HEK293 (cell line): ENCODE measurements around the gene CDC37.
A peak's percentile ranks its signal among the peaks of the same experiment; 100 is the strongest.

Experiments used
- GLIS2 ChIP-seq: fragments of 450-650 bp; formaldehyde crosslinking; IDR thresholded peaks from 2 replicates; pipeline ENCODE4 v1.5.1; 2016; ENCODE audit warnings: missing biosample characterization, missing genetic modification characterization
- HOXD13 ChIP-seq: sonication (generic); formaldehyde crosslinking; IDR thresholded peaks from 2 replicates; pipeline ENCODE4 v1.8.0; 2022; ENCODE audit warnings: missing genetic modification reagents, borderline replicate concordance
- KLF16 ChIP-seq: fragments of 450-650 bp; formaldehyde crosslinking; IDR thresholded peaks from 2 replicates; pipeline ENCODE4 v1.5.1; 2017; ENCODE audit warnings: missing biosample characterization, missing genetic modification characterization
- KLF7 ChIP-seq: fragments of 450-650 bp; formaldehyde crosslinking; IDR thresholded peaks from 2 replicates; pipeline ENCODE4 v1.5.1; 2016; ENCODE audit warnings: missing biosample characterization, missing genetic modification characterization, borderline replicate concordance
- SCRT1 ChIP-seq: fragments of 450-650 bp; formaldehyde crosslinking; IDR thresholded peaks from 2 replicates; pipeline ENCODE4 v1.5.1; 2016; ENCODE audit warnings: missing biosample characterization, missing genetic modification characterization, borderline replicate concordance
- ZBTB10 ChIP-seq: fragments of 450-650 bp; formaldehyde crosslinking; IDR thresholded peaks from 2 replicates; pipeline ENCODE4 v1.5.1; 2016; ENCODE audit warnings: missing biosample characterization, missing genetic modification characterization
- ZBTB20 ChIP-seq: fragments of 450-650 bp; formaldehyde crosslinking; IDR thresholded peaks from 2 replicates; pipeline ENCODE4 v1.5.1; 2016; ENCODE audit warnings: missing biosample characterization, missing genetic modification characterization
- ZIC2 ChIP-seq: fragments of 450-650 bp; formaldehyde crosslinking; IDR thresholded peaks from 2 replicates; pipeline ENCODE4 v1.5.1; 2016; ENCODE audit warnings: missing biosample characterization, missing genetic modification characterization
- ZNF138 ChIP-seq: fragments of 450-650 bp; formaldehyde crosslinking; IDR thresholded peaks from 2 replicates; pipeline ENCODE4 v1.5.1; 2016; ENCODE audit warnings: missing biosample characterization, missing genetic modification characterization, borderline replicate concordance
- ZNF274 ChIP-seq, 2 experiments: fragments of 200-500 bp in 1 of 2; fragments of 450-650 bp in 1 of 2; sonication (Bioruptor generic) in 1 of 2; formaldehyde crosslinking in 1 of 2; IDR thresholded peaks; 2 replicates each; pipeline versions ENCODE4 v1.5.1 to v1.6.1; 2014 to 2016; ENCODE audit warnings: borderline replicate concordance in 1 of 2, inconsistent platforms in 1 of 2, low read length in 1 of 2, missing biosample characterization in 1 of 2, missing genetic modification characterization in 1 of 2
- ZNF341 ChIP-seq: fragments of 450-650 bp; formaldehyde crosslinking; IDR thresholded peaks from 2 replicates; pipeline ENCODE4; 2016; ENCODE audit warnings: low read depth, missing biosample characterization, missing genetic modification characterization
- ZNF354C ChIP-seq: fragments of 450-650 bp; formaldehyde crosslinking; IDR thresholded peaks from 2 replicates; pipeline ENCODE4 v1.5.1; 2016; ENCODE audit warnings: missing biosample characterization, missing genetic modification characterization, low read depth, borderline replicate concordance
- ZNF433 ChIP-seq: fragments of 450-650 bp; formaldehyde crosslinking; IDR thresholded peaks from 2 replicates; pipeline ENCODE4 v1.5.1; 2016; ENCODE audit warnings: missing biosample characterization, missing genetic modification characterization, low read depth
- ZNF514 ChIP-seq: fragments of 450-650 bp; formaldehyde crosslinking; IDR thresholded peaks from 2 replicates; pipeline ENCODE4 v1.5.1; 2016; ENCODE audit warnings: missing biosample characterization, missing genetic modification characterization
- ZNF529 ChIP-seq: fragments of 450-650 bp; formaldehyde crosslinking; IDR thresholded peaks from 2 replicates; pipeline ENCODE4 v1.5.1; 2017; ENCODE audit warnings: missing genetic modification characterization, missing biosample characterization; ENCODE audit not compliant: insufficient replicate concordance
- ZNF548 ChIP-seq: fragments of 450-650 bp; formaldehyde crosslinking; IDR thresholded peaks from 2 replicates; pipeline ENCODE4 v1.5.1; 2016; ENCODE audit warnings: missing biosample characterization, missing genetic modification characterization
- ZNF558 ChIP-seq: fragments of 450-650 bp; formaldehyde crosslinking; IDR thresholded peaks from 2 replicates; pipeline ENCODE4 v1.5.1; 2016; ENCODE audit warnings: missing biosample characterization, missing genetic modification characterization
- ZNF639 ChIP-seq: fragments of 450-650 bp; formaldehyde crosslinking; IDR thresholded peaks from 2 replicates; pipeline ENCODE4 v1.5.1; 2016; ENCODE audit warnings: missing biosample characterization, missing genetic modification characterization
- ZNF747 ChIP-seq: fragments of 450-650 bp; formaldehyde crosslinking; IDR thresholded peaks from 2 replicates; pipeline ENCODE4 v1.5.1; 2016; ENCODE audit warnings: missing biosample characterization, missing genetic modification characterization
- ZNF792 ChIP-seq: fragments of 450-650 bp; formaldehyde crosslinking; IDR thresholded peaks from 2 replicates; pipeline ENCODE4 v1.5.1; 2016; ENCODE audit warnings: missing biosample characterization, missing genetic modification characterization
- ZSCAN16 ChIP-seq: fragments of 450-650 bp; formaldehyde crosslinking; IDR thresholded peaks from 2 replicates; pipeline ENCODE4 v1.5.1; 2016; ENCODE audit warnings: missing biosample characterization, missing genetic modification characterization
- ZSCAN23 ChIP-seq: fragments of 450-650 bp; formaldehyde crosslinking; IDR thresholded peaks from 2 replicates; pipeline ENCODE4 v1.5.1; 2016; ENCODE audit warnings: missing biosample characterization, missing genetic modification characterization
- TF ChIP-seq, protein P1 (sequence below): fragments of 450-650 bp; formaldehyde crosslinking; IDR thresholded peaks from 2 replicates; pipeline ENCODE4 v1.5.1; 2016; ENCODE audit warnings: missing biosample characterization, missing genetic modification characterization
- TF ChIP-seq, protein P2 (sequence below): fragments of 450-650 bp; formaldehyde crosslinking; IDR thresholded peaks from 2 replicates; pipeline ENCODE4 v1.5.1; 2016; ENCODE audit warnings: missing biosample characterization, missing genetic modification characterization
- TF ChIP-seq, protein P3 (sequence below): fragments of 450-650 bp; formaldehyde crosslinking; conservative IDR thresholded peaks from 2 replicates; pipeline ENCODE4 v1.5.1; 2016; ENCODE audit warnings: low read depth, missing biosample characterization, missing genetic modification characterization
- TF ChIP-seq, protein P4 (sequence below): fragments of 450-650 bp; formaldehyde crosslinking; IDR thresholded peaks from 2 replicates; pipeline ENCODE4 v1.5.1; 2016; ENCODE audit warnings: missing biosample characterization, missing genetic modification characterization

CDC37 gene

DNA sequence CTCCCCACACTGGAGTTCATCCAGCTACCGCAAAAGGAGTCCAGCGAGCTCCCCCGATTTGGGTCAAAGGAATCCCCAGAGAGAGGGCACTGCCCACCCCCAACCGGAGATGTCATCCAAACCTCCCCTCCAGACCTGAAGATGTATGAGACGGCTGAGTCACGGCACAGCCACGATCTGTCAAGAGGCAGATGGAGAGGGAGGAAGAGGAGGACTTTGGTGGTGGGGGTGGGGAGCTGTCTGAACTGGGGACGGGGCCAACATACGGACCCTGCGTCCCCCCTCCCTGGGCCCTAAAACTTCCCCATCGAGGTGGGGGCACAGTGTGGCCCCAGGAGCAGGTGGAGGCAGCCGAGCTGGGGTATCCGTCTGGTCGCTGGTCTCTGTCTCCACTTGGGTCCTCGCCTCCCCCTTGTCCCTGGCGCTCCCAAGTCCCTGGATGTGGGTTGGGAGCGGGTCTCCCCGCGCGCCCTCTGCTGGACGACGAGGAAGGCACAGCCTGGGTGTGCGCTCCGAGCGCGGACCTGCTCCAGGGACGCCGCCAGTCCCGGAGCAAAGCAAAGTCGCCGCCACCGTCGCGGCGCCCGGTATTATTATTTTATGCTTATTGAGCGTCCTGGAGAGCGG is 20.8 kb upstream of the CDC37 start (continued):
- TF ChIP-seq, protein P1, sequence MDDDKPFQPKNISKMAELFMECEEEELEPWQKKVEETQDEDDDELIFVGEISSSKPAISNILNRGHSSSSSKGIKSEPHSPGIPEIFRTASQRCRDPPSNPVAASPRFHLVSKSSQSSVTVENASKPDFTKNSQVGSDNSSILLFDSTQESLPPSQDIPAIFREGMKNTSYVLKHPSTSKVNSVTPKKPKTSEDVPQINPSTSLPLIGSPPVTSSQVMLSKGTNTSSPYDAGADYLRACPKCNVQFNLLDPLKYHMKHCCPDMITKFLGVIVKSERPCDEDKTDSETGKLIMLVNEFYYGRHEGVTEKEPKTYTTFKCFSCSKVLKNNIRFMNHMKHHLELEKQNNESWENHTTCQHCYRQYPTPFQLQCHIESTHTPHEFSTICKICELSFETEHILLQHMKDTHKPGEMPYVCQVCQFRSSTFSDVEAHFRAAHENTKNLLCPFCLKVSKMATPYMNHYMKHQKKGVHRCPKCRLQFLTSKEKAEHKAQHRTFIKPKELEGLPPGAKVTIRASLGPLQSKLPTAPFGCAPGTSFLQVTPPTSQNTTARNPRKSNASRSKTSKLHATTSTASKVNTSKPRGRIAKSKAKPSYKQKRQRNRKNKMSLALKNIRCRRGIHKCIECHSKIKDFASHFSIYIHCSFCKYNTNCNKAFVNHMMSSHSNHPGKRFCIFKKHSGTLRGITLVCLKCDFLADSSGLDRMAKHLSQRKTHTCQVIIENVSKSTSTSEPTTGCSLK: no peak
- TF ChIP-seq ZBTB20 (tag by site-specific recombination) (no peak), KLF16 (tag by site-specific recombination) (peak; percentile 36; the same call in 1 of the 2 replicates), ZSCAN23 (0 out of 2 replicates have a peak, but pooled peaks have one; percentile 62), ZNF274 (IDR thresholded peaks at IDR 0.05; ENCODE audit: low read length) (no peak), ZNF274 (tag by site-specific recombination; IDR thresholded peaks at IDR 0.05; ENCODE audit: borderline replicate concordance) (no peak), SCRT1 (tag by site-specific recombination) (no peak), ZBTB10 (tag by site-specific recombination) (peak; percentile 94), HOXD13 (CRISPR knock-in tag) (no peak), ZNF548 (tag by site-specific recombination) (no peak), ZNF138 (tag by site-specific recombination) (0 out of 2 replicates have a peak, but pooled peaks have one; percentile 5), ZNF792 (tag by site-specific recombination) (no peak), ZNF558 (tag by site-specific recombination) (no peak), ZNF354C (no peak), ZSCAN16 (tag by site-specific recombination) (no peak), ZNF529 (tag by site-specific recombination) (no peak), ZIC2 (tag by site-specific recombination) (no peak), GLIS2 (0 out of 2 replicates have a peak, but pooled peaks have one; percentile 25), ZNF514 (tag by site-specific recombination) (no peak), ZNF341 (tag by site-specific recombination) (peak; percentile 63), ZNF433 (tag by site-specific recombination) (no peak), ZNF639 (tag by site-specific recombination) (0 out of 2 replicates have a peak, but pooled peaks have one; percentile 41), ZNF747 (tag by site-specific recombination) (no peak), KLF7 (no peak)
- TF ChIP-seq, protein P2, sequence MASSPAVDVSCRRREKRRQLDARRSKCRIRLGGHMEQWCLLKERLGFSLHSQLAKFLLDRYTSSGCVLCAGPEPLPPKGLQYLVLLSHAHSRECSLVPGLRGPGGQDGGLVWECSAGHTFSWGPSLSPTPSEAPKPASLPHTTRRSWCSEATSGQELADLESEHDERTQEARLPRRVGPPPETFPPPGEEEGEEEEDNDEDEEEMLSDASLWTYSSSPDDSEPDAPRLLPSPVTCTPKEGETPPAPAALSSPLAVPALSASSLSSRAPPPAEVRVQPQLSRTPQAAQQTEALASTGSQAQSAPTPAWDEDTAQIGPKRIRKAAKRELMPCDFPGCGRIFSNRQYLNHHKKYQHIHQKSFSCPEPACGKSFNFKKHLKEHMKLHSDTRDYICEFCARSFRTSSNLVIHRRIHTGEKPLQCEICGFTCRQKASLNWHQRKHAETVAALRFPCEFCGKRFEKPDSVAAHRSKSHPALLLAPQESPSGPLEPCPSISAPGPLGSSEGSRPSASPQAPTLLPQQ: peak; percentile 75
- TF ChIP-seq, protein P3, sequence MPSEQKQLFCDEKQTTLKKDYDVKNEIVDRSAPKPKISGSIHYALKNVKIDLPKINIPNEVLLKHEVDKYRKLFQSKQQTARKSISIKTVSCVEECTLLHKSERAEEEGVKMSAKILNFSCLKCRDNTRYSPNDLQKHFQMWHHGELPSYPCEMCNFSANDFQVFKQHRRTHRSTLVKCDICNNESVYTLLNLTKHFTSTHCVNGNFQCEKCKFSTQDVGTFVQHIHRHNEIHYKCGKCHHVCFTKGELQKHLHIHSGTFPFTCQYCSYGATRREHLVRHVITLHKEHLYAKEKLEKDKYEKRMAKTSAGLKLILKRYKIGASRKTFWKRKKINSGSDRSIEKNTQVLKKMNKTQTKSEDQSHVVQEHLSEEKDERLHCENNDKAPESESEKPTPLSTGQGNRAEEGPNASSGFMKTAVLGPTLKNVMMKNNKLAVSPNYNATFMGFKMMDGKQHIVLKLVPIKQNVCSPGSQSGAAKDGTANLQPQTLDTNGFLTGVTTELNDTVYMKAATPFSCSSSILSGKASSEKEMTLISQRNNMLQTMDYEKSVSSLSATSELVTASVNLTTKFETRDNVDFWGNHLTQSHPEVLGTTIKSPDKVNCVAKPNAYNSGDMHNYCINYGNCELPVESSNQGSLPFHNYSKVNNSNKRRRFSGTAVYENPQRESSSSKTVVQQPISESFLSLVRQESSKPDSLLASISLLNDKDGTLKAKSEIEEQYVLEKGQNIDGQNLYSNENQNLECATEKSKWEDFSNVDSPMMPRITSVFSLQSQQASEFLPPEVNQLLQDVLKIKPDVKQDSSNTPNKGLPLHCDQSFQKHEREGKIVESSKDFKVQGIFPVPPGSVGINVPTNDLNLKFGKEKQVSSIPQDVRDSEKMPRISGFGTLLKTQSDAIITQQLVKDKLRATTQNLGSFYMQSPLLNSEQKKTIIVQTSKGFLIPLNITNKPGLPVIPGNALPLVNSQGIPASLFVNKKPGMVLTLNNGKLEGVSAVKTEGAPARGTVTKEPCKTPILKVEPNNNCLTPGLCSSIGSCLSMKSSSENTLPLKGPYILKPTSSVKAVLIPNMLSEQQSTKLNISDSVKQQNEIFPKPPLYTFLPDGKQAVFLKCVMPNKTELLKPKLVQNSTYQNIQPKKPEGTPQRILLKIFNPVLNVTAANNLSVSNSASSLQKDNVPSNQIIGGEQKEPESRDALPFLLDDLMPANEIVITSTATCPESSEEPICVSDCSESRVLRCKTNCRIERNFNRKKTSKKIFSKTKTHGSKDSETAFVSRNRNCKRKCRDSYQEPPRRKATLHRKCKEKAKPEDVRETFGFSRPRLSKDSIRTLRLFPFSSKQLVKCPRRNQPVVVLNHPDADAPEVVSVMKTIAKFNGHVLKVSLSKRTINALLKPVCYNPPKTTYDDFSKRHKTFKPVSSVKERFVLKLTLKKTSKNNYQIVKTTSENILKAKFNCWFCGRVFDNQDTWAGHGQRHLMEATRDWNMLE (tag by site-specific recombination): no peak
- TF ChIP-seq, protein P4, sequence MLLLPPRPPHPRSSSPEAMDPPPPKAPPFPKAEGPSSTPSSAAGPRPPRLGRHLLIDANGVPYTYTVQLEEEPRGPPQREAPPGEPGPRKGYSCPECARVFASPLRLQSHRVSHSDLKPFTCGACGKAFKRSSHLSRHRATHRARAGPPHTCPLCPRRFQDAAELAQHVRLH (tag by site-specific recombination): no peak
